Neural cell (in vitro differentiated cells): ENCODE measurements around the gene CCNQ.

ENCODE experiments used
- POLR2AphosphoS5 ChIP-seq: IDR thresholded peaks from 2 replicates; pipeline ENCODE4 v1.6.1; 2012
- RAD21 ChIP-seq: fragments of 450-650 bp; conservative IDR thresholded peaks from 2 replicates; pipeline ENCODE4 v1.6.1; 2014; ENCODE audit warnings: antibody characterized with exemption, mild to moderate bottlenecking, moderate library complexity
- TF ChIP-seq, protein P1 (sequence below): IDR thresholded peaks from 2 replicates; pipeline ENCODE4 v1.6.1; 2012; ENCODE audit warnings: borderline replicate concordance
- TF ChIP-seq, protein P2 (sequence below): fragments of 450-650 bp; IDR thresholded peaks from 2 replicates; pipeline ENCODE4 v1.5.1; 2014; ENCODE audit warnings: antibody characterized with exemption, mild to moderate bottlenecking, moderate library complexity; ENCODE audit not compliant: poor library complexity, severe bottlenecking

DNA sequence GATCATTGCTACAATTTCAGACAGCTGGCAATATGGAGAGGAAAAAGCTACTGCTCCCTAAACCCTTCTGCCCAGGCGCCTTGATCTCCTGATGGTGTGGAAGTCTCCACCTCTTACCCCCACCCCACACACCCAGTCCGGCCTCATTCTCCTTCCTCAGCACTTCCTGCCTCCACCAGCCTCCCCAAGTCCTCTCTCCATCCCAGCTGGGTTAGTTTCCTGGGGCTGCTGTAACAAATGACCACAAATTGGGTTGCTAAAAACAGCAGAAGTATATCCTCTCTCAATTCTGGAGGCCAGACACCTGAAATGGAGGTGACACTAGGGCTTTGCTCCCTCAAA is 1.1 kb upstream of the CCNQ start:
- TF ChIP-seq, protein P1, sequence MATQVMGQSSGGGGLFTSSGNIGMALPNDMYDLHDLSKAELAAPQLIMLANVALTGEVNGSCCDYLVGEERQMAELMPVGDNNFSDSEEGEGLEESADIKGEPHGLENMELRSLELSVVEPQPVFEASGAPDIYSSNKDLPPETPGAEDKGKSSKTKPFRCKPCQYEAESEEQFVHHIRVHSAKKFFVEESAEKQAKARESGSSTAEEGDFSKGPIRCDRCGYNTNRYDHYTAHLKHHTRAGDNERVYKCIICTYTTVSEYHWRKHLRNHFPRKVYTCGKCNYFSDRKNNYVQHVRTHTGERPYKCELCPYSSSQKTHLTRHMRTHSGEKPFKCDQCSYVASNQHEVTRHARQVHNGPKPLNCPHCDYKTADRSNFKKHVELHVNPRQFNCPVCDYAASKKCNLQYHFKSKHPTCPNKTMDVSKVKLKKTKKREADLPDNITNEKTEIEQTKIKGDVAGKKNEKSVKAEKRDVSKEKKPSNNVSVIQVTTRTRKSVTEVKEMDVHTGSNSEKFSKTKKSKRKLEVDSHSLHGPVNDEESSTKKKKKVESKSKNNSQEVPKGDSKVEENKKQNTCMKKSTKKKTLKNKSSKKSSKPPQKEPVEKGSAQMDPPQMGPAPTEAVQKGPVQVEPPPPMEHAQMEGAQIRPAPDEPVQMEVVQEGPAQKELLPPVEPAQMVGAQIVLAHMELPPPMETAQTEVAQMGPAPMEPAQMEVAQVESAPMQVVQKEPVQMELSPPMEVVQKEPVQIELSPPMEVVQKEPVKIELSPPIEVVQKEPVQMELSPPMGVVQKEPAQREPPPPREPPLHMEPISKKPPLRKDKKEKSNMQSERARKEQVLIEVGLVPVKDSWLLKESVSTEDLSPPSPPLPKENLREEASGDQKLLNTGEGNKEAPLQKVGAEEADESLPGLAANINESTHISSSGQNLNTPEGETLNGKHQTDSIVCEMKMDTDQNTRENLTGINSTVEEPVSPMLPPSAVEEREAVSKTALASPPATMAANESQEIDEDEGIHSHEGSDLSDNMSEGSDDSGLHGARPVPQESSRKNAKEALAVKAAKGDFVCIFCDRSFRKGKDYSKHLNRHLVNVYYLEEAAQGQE = no peak
- TF ChIP-seq, protein P2, sequence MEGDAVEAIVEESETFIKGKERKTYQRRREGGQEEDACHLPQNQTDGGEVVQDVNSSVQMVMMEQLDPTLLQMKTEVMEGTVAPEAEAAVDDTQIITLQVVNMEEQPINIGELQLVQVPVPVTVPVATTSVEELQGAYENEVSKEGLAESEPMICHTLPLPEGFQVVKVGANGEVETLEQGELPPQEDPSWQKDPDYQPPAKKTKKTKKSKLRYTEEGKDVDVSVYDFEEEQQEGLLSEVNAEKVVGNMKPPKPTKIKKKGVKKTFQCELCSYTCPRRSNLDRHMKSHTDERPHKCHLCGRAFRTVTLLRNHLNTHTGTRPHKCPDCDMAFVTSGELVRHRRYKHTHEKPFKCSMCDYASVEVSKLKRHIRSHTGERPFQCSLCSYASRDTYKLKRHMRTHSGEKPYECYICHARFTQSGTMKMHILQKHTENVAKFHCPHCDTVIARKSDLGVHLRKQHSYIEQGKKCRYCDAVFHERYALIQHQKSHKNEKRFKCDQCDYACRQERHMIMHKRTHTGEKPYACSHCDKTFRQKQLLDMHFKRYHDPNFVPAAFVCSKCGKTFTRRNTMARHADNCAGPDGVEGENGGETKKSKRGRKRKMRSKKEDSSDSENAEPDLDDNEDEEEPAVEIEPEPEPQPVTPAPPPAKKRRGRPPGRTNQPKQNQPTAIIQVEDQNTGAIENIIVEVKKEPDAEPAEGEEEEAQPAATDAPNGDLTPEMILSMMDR = no peak
- no peak for TF ChIP-seq POLR2AphosphoS5
- no peak for TF ChIP-seq RAD21
